GM12873 (cell line): ENCODE results near the gene PIP4K2B.

Experiments
- CTCF ChIP-seq: IDR thresholded peaks from 2 replicates; pipeline ENCODE4 v1.5.1; 2012; ENCODE audit warnings: low read depth, mild to moderate bottlenecking, moderate library complexity, low read length, control low read depth; ENCODE audit not compliant: insufficient read depth; ENCODE audit errors: missing control alignments

Gene PIP4K2B

GRCh38 chr17:38791162-38791561 is 8.2 kb downstream of the PIP4K2B start:
- TF ChIP-seq CTCF: no peak

GRCh38 chr17:38789185-38789584 is 10.2 kb downstream of the PIP4K2B start:
- TF ChIP-seq CTCF: no peak

GRCh38 chr17:38786372-38786771 is 13.0 kb downstream of the PIP4K2B start:
- no peak for TF ChIP-seq CTCF

- no peak for TF ChIP-seq CTCF
Observed at GRCh38 chr17:38783227-38783626, 16.1 kb downstream of the PIP4K2B start.

- TF ChIP-seq CTCF: no peak
Observed at GRCh38 chr17:38779965-38780752, 19.2 kb downstream of the PIP4K2B start.

GRCh38 chr17:38777641-38778250 is 21.6 kb downstream of the PIP4K2B start:
- TF ChIP-seq CTCF: no peak

GRCh38 chr17:38773258-38773657 is 26.1 kb downstream of the PIP4K2B start:
- no peak for TF ChIP-seq CTCF
